Breast epithelium (tissue), 3 donors: ENCODE data around the gene GMDS.

ENCODE experiments used
- POLR2AphosphoS5 ChIP-seq, 3 donors: sonication (generic); formaldehyde crosslinking; IDR thresholded peaks; one replicate each; pipeline ENCODE4 v1.6.1; 2017; ENCODE audit warnings: antibody characterized with exemption in 3 of 3
- TF ChIP-seq, protein P1 (sequence below), 3 donors: fragments of 450-650 bp; IDR thresholded peaks; one replicate each; pipeline ENCODE4 v1.5.1; 2016 to 2017; ENCODE audit warnings: antibody characterized with exemption in 3 of 3, mild to moderate bottlenecking in 3 of 3, moderate library complexity in 3 of 3

DNA sequence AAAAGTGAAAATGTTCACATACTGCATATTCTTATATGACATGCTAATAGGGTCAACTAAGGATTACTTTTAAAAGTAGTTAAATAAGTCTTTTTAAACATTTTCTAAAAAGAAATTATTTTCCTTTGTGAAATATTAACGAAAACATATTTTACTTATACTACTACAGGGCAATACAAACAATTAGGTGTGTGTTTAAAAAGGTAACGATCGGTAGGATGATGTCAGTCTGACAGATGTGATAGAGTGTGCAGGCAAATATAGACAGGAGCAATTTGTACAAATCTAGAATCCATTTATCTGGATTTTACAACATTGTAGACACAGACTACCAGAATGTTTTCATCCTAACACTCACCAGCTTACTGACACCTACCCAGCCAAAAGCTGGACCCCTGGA is 378.2 kb downstream of the GMDS start:
- TF ChIP-seq, protein P1, sequence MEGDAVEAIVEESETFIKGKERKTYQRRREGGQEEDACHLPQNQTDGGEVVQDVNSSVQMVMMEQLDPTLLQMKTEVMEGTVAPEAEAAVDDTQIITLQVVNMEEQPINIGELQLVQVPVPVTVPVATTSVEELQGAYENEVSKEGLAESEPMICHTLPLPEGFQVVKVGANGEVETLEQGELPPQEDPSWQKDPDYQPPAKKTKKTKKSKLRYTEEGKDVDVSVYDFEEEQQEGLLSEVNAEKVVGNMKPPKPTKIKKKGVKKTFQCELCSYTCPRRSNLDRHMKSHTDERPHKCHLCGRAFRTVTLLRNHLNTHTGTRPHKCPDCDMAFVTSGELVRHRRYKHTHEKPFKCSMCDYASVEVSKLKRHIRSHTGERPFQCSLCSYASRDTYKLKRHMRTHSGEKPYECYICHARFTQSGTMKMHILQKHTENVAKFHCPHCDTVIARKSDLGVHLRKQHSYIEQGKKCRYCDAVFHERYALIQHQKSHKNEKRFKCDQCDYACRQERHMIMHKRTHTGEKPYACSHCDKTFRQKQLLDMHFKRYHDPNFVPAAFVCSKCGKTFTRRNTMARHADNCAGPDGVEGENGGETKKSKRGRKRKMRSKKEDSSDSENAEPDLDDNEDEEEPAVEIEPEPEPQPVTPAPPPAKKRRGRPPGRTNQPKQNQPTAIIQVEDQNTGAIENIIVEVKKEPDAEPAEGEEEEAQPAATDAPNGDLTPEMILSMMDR (IDR thresholded peaks at IDR 0.05) = no peak
- no peak for TF ChIP-seq POLR2AphosphoS5 (IDR thresholded peaks at IDR 0.05)
